Measurements from ENCODE around the gene STAG2.
A peak's percentile ranks its signal among the peaks of the same experiment; 100 is the strongest.
"Not testable (repeated sequence)": the region's sequence is repeated elsewhere in the genome, so short reads cannot be mapped to it uniquely, and the experiment has no call there.

STAG2 gene

GRCh38 chrX:124045109-124045508 lies 83.6 kb downstream of the STAG2 start:
- DNase-seq = no peak

GRCh38 chrX:124084417-124084816 lies 122.9 kb downstream of the STAG2 start:
- not testable (repeated sequence) for DNase-seq

GRCh38 chrX:124085063-124085462 lies 123.6 kb downstream of the STAG2 start:
- no peak for DNase-seq

- DNase-seq = peak in 1 of 2 experiments; percentile 27
These were observed 124.9 kb downstream of the STAG2 start for GRCh38 chrX:124086411-124086810.

GRCh38 chrX:124087000-124087746 lies 125.7 kb downstream of the STAG2 start:
- no peak for DNase-seq

- no peak for DNase-seq
These were observed 131.7 kb downstream of the STAG2 start for GRCh38 chrX:124093222-124093621.

DNA sequence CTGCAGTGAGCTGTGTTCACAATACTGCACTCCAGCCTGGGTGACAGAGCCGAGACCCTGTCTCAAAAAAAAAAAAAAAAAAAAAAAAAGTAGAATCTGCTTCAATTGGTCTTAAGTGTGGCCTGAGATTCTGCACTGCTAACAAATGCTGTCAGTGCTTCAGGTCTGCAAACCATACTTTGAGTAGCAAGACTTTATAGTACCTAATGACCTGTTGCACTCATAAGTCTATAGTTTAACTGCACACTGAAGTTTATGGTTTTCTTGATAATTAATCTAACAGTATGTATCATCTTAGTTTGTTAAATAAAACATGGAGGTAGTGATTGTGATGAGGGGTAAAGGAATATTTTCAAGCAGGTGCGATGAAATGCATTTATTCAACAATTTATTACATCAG lies 135.6 kb downstream of the STAG2 start:
- DNase-seq = no peak

GRCh38 chrX:124098089-124098488 lies 136.6 kb downstream of the STAG2 start:
- DNase-seq = no peak

- DNase-seq = no peak
These were observed 142.5 kb downstream of the STAG2 start for GRCh38 chrX:124103966-124104365.

DNA sequence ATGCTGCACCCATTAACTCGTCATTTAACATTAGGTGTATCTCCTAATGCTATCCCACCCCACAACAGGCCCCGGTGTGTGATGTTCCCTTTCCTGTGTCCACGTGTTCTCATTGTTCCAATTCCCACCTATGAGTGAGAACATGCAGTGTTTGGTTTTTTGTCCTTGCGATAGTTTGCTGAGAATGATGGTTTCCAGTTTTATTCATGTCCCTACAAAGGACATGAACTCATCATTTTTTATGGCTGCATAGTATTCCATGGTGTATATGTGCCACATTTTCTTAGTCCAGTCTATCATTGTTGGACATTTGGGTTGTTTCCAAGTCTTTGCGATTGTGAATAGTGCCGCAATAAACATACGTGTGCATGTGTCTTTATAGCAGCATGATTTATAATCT lies 143.0 kb downstream of the STAG2 start:
- DNase-seq = not testable (repeated sequence)

DNA sequence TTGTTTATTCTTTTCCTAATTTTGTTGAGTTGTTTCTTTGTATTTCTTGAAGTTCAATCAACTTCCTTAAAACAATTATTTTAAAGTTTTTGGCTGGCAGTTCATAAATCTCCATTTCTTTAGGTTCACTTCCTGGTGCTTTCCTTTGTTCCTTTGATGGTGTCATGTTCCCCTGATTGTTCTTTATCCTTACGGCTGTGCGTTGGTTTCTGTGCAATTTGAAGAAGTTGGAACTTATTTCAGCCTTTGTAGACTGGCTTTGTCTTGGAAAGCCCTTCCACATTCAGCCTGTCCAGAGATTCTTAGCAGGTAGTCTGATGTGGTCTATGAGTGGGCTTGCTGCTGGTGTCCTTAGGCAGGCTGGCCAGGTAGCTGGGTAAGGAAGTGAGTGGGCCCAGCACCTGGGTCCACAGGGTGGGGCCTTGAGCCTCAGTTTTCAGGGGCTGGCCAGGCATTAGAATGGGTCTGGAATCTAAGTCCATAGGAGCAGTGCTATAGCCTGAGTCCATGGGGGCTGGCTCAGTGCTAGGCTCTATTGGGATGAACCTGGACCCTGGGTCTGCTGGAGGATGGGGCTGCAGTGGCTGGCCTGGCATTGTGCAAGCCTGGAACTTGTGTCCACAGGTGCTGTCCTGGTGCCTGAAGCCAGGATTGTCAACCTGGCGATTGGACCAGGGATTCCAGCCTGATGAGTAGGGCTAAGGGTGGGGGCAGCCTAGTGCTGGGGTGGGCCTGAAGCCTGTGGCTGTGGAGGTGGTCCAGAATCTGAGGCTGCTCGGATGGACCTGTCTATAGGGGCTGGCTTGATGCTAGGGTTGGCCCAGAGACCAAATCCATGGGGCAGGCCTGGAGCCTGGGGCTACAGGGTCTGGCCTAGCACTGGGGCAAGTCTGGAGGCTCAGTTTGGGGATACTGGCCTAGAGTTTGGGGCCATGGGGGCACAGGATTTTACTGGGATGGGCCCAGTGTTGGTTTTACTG lies 152.4 kb downstream of the STAG2 start:
- DNase-seq = no peak

- DNase-seq = no peak
These were observed 155.8 kb downstream of the STAG2 start for GRCh38 chrX:124117325-124117724.

- no peak for DNase-seq
These were observed 164.0 kb downstream of the STAG2 start for GRCh38 chrX:124125471-124125870.

DNA sequence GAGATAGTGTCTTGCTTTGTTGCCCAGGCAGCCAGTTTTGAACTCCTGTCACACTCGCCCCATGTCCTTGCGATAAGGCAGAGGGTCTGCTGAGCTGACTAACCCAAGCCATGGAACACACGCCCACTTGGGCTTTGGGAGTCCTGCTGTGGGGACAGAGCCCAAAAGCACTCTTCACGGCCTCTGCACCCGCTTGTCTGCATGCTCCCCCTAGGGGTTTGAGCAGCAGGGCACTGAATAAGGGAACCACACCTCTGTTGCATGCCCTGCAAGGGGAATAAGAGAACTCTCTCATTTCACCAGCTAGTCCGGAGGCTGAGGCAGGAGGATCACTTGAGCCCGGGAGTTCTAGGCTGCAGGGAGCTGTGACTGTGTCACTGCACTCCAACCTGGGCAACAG lies 166.0 kb downstream of the STAG2 start:
- DNase-seq = no peak

- DNase-seq = not testable (repeated sequence)
These were observed 170.9 kb downstream of the STAG2 start for GRCh38 chrX:124132437-124132836.

DNA sequence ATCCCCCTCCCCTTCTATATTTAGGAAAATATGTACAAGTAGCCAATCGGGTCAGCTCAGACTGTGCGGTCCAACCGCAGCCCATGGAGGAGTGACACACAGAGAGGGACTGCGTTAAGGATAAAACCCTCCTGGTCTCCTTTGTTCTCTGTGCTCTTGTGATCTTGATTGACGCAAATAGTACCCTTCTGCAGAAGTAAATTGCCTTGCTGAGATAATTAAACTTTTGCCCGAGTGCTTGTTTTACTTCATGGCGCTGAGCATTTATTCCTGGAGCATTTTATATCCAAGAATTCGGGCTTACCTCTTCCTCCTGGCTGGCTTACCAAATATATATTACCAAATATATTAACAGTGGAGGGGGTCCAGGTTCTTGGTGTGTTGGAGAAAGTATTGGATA lies 184.2 kb downstream of the STAG2 start:
- no peak for DNase-seq

DNA sequence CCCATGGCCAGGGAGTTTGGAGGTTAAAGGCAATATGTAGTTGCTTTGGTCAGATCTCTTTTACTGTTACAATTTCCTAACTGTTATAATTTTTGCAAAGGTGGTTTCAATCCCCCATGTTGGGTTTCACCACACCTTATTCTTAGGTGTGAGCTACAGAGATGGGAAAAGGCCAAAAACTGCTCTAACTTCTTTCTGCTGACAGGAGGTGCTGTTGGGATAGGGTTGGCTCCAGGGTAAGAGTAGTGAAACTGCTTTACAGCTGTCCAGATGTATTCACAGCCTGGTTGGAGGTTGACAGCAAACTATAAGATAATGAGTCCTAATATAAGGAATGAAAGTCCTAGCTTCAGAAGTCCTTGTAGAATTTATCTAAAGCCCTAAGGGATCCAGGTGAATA lies 189.7 kb downstream of the STAG2 start:
- no peak for DNase-seq
